ENCODE results near the gene AMIGO2. TPM values are rescaled to one million over a fixed set of nuclear protein-coding genes. Genes with fewer than 3 reads are reported as not detected.
A peak's percentile ranks its signal among the peaks of the same experiment; 100 is the strongest.
"Not testable (repeated sequence)": the region's sequence is repeated elsewhere in the genome, so short reads cannot be mapped to it uniquely, and the experiment has no call there.

The AMIGO2 gene
- total RNA-seq, result 61.7 TPM

- DNase-seq (ENCODE audit: low spot score), result peak; percentile 88
These were observed at the start of gene AMIGO2, which contains the start of gene PCED1B for GRCh38 chr12:47079468-47079980. AMIGO2 (minus strand) TSS chr12:47079959; CDS start chr12:47079002, 957 bp downstream. PCED1B (plus strand) TSS chr12:47079621; CDS start chr12:47235064, 155,443 bp downstream.

GRCh38 chr12:47126246-47126645 lies 46.5 kb upstream of the AMIGO2 start:
- DNase-seq (ENCODE audit: low spot score), result no peak

- no peak for DNase-seq (ENCODE audit: low spot score)
These were observed 44.7 kb upstream of the AMIGO2 start for GRCh38 chr12:47124451-47124850.

GRCh38 chr12:47123730-47124129 lies 44.0 kb upstream of the AMIGO2 start:
- DNase-seq (ENCODE audit: low spot score), result no peak

- no peak for DNase-seq (ENCODE audit: low spot score)
These were observed 42.8 kb upstream of the AMIGO2 start for GRCh38 chr12:47122602-47123001.

- no peak for DNase-seq (ENCODE audit: low spot score)
These were observed 41.4 kb upstream of the AMIGO2 start for GRCh38 chr12:47121146-47121545.

- no peak for DNase-seq (ENCODE audit: low spot score)
These were observed 41.0 kb upstream of the AMIGO2 start for GRCh38 chr12:47120736-47121135.

- DNase-seq (ENCODE audit: low spot score), result not testable (repeated sequence)
These were observed 37.5 kb upstream of the AMIGO2 start for GRCh38 chr12:47117305-47117704.

- DNase-seq (ENCODE audit: low spot score), result no peak
These were observed 34.7 kb upstream of the AMIGO2 start for GRCh38 chr12:47114481-47114892.

- DNase-seq (ENCODE audit: low spot score), result no peak
These were observed 32.9 kb upstream of the AMIGO2 start for GRCh38 chr12:47112679-47113078.

- DNase-seq (ENCODE audit: low spot score), result no peak
These were observed 32.1 kb upstream of the AMIGO2 start for GRCh38 chr12:47111854-47112253.

GRCh38 chr12:47111392-47111778 lies 31.6 kb upstream of the AMIGO2 start:
- no peak for DNase-seq (ENCODE audit: low spot score)

- no peak for DNase-seq (ENCODE audit: low spot score)
These were observed 31.1 kb upstream of the AMIGO2 start for GRCh38 chr12:47110718-47111391.

GRCh38 chr12:47110011-47110541 lies 30.3 kb upstream of the AMIGO2 start:
- DNase-seq (ENCODE audit: low spot score), result no peak

- no peak for DNase-seq (ENCODE audit: low spot score)
These were observed 28.2 kb upstream of the AMIGO2 start for GRCh38 chr12:47107926-47108325.

- no peak for DNase-seq (ENCODE audit: low spot score)
These were observed 27.7 kb upstream of the AMIGO2 start for GRCh38 chr12:47107446-47107845.

GRCh38 chr12:47105914-47106674 lies 26.3 kb upstream of the AMIGO2 start:
- no peak for DNase-seq (ENCODE audit: low spot score)

- peak; percentile 66 for DNase-seq (ENCODE audit: low spot score)
These were observed 23.3 kb upstream of the AMIGO2 start for GRCh38 chr12:47102845-47103651.

GRCh38 chr12:47102406-47102805 lies 22.6 kb upstream of the AMIGO2 start:
- DNase-seq (ENCODE audit: low spot score), result no peak

GRCh38 chr12:47100160-47100559 lies 20.4 kb upstream of the AMIGO2 start:
- DNase-seq (ENCODE audit: low spot score), result no peak

GRCh38 chr12:47099610-47100009 lies 19.9 kb upstream of the AMIGO2 start:
- DNase-seq (ENCODE audit: low spot score), result no peak

- no peak for DNase-seq (ENCODE audit: low spot score)
These were observed 18.3 kb upstream of the AMIGO2 start for GRCh38 chr12:47098099-47098498.
